NCI-H2029 treated with DMSO at 0.1 percent for 48 hours (cell line): Measurements from ENCODE around the gene MAPK9.

Source experiments
- DNase-seq: peaks from one replicate; lab custom pipeline; 2025; lab: John Stamatoyannopoulos, UW

MAPK9 gene

GRCh38 chr5:180291943-180292831 lies at the start of gene MAPK9:
MAPK9 (minus strand) TSS chr5:180292083; CDS start chr5:180280561, 11,522 bp downstream.
- peak; percentile 45 for DNase-seq

GRCh38 chr5:180341595-180341994 lies 49.7 kb upstream of the MAPK9 start:
- DNase-seq = no peak

GRCh38 chr5:180340856-180341255 lies 49.0 kb upstream of the MAPK9 start:
- DNase-seq = no peak

GRCh38 chr5:180339583-180340183 lies 47.8 kb upstream of the MAPK9 start:
- DNase-seq = no peak

GRCh38 chr5:180338001-180338707 lies 46.3 kb upstream of the MAPK9 start:
- DNase-seq = no peak

GRCh38 chr5:180336234-180337020 lies 44.5 kb upstream of the MAPK9 start:
- no peak for DNase-seq

- DNase-seq = no peak
These were observed 43.8 kb upstream of the MAPK9 start for GRCh38 chr5:180335614-180336233.

- DNase-seq = no peak
These were observed 43.1 kb upstream of the MAPK9 start for GRCh38 chr5:180334751-180335613.

- DNase-seq = no peak
These were observed 42.3 kb upstream of the MAPK9 start for GRCh38 chr5:180334176-180334575.

GRCh38 chr5:180333661-180334060 lies 41.8 kb upstream of the MAPK9 start:
- DNase-seq = no peak

GRCh38 chr5:180332861-180333260 lies 41.0 kb upstream of the MAPK9 start:
- no peak for DNase-seq

- no peak for DNase-seq
These were observed 40.2 kb upstream of the MAPK9 start for GRCh38 chr5:180332051-180332517.

- DNase-seq = no peak
These were observed 39.7 kb upstream of the MAPK9 start for GRCh38 chr5:180331647-180331950.

- no peak for DNase-seq
These were observed 39.1 kb upstream of the MAPK9 start for GRCh38 chr5:180330810-180331646.

GRCh38 chr5:180330270-180330648 lies 38.4 kb upstream of the MAPK9 start:
- DNase-seq = no peak

GRCh38 chr5:180329606-180330269 lies 37.9 kb upstream of the MAPK9 start:
- no peak for DNase-seq

- no peak for DNase-seq
These were observed 37.2 kb upstream of the MAPK9 start for GRCh38 chr5:180329138-180329435.

GRCh38 chr5:180328296-180329137 lies 36.6 kb upstream of the MAPK9 start:
- peak; percentile 76 for DNase-seq
